Neutrophil (primary cell): Measurements from ENCODE around the gene RETREG1.

Experiments used
- H3K27ac ChIP-seq: fragments of 200-600 bp; sonication (generic); 2 replicates; pipeline ENCODE4 v1.5.1; 2016; ENCODE audit warnings: mild to moderate bottlenecking, moderate library complexity
- H3K27me3 ChIP-seq: fragments of 200-600 bp; sonication (generic); 2 replicates; pipeline ENCODE4 v1.6.0; 2016; ENCODE audit warnings: mild to moderate bottlenecking
- H3K36me3 ChIP-seq: fragments of 200-600 bp; sonication (generic); 2 replicates; pipeline ENCODE4 v1.5.1; 2017
- H3K4me1 ChIP-seq, 2 experiments: fragments of 200-600 bp in 1 of 2; sonication (generic) in 1 of 2; 1 replicate in 1 of 2; 2 replicates in 1 of 2; pipeline versions ENCODE4 v1.5.1 to v1.6.1; 2013 to 2016; ENCODE audit warnings: low read depth in 1 of 2, low read length in 1 of 2, mild to moderate bottlenecking in 1 of 2, moderate library complexity in 1 of 2; ENCODE audit not compliant: control insufficient read depth in 1 of 2, insufficient read depth in 1 of 2
- H3K4me3 ChIP-seq, 2 experiments: fragments of 200-600 bp in 1 of 2; sonication (generic) in 1 of 2; 1 replicate in 1 of 2; 2 replicates in 1 of 2; pipeline ENCODE4 v1.5.1; 2013 to 2016; ENCODE audit warnings: low read depth in 1 of 2, low read length in 1 of 2, mild to moderate bottlenecking in 1 of 2, moderate library complexity in 1 of 2
- H3K9me3 ChIP-seq: fragments of 200-600 bp; sonication (generic); 2 replicates; pipeline ENCODE4 v1.5.1; 2016
- TF ChIP-seq, protein P1 (sequence below): fragments of 200-600 bp; sonication (generic); IDR thresholded peaks from 2 replicates; pipeline ENCODE4 v1.5.1; 2016; ENCODE audit warnings: antibody characterized with exemption

The RETREG1 gene

GRCh38 chr5:16521521-16522483 is 95.0 kb downstream of the RETREG1 start:
- Histone ChIP-seq H3K36me3 (no peaks in the 10 kb centered on the region), H3K27ac (no peak overlapping the region), H3K4me3 (no peak overlapping the region), H3K4me1 (no peaks in the 10 kb centered on the region), H3K9me3 (no peaks in the 10 kb centered on the region), H3K27me3 (no peaks in the 10 kb centered on the region)
- TF ChIP-seq, protein P1, sequence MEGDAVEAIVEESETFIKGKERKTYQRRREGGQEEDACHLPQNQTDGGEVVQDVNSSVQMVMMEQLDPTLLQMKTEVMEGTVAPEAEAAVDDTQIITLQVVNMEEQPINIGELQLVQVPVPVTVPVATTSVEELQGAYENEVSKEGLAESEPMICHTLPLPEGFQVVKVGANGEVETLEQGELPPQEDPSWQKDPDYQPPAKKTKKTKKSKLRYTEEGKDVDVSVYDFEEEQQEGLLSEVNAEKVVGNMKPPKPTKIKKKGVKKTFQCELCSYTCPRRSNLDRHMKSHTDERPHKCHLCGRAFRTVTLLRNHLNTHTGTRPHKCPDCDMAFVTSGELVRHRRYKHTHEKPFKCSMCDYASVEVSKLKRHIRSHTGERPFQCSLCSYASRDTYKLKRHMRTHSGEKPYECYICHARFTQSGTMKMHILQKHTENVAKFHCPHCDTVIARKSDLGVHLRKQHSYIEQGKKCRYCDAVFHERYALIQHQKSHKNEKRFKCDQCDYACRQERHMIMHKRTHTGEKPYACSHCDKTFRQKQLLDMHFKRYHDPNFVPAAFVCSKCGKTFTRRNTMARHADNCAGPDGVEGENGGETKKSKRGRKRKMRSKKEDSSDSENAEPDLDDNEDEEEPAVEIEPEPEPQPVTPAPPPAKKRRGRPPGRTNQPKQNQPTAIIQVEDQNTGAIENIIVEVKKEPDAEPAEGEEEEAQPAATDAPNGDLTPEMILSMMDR: no peak

GRCh38 chr5:16520841-16521240 is 96.0 kb downstream of the RETREG1 start:
- TF ChIP-seq, protein P1: no peak
- Histone ChIP-seq H3K9me3 (no peaks in the 10 kb centered on the region), H3K4me3 (no peak overlapping the region), H3K4me1 (no peaks in the 10 kb centered on the region), H3K27ac (no peak overlapping the region), H3K36me3 (no peaks in the 10 kb centered on the region), H3K27me3 (no peaks in the 10 kb centered on the region)

- H3K4me3 ChIP-seq: no peak overlapping the region
- no peaks in the 10 kb centered on the region for H3K27me3 ChIP-seq
- H3K27ac ChIP-seq: no peak overlapping the region
- H3K4me1 ChIP-seq: no peaks in the 10 kb centered on the region
- no peaks in the 10 kb centered on the region for H3K36me3 ChIP-seq
- no peaks in the 10 kb centered on the region for H3K9me3 ChIP-seq
- TF ChIP-seq, protein P1: no peak
Measured at GRCh38 chr5:16519435-16519834, 97.4 kb downstream of the RETREG1 start.

DNA sequence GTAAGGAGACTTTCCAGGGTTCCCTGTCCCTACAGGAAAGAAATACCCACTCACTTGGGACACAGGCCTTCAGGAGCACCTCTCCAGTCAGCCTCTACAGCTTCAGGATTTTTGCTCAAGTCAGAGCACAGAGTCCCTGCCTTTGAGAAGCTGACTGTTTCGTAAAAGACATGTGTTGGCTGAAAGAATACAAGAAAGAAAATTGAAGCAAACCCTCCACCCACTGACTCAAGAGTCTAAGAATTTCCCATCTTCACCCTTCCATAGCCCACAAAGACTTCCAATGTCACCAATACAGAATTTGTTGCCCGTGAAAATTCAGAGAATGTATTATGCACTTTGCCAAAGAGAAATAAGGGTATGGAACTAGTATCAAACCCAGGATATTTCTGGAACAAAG is 98.2 kb downstream of the RETREG1 start:
- Histone ChIP-seq H3K4me1 (no peaks in the 10 kb centered on the region), H3K27me3 (no peaks in the 10 kb centered on the region), H3K27ac (no peak overlapping the region), H3K9me3 (no peaks in the 10 kb centered on the region), H3K36me3 (no peaks in the 10 kb centered on the region), H3K4me3 (no peak overlapping the region)
- TF ChIP-seq, protein P1: no peak

- no peak overlapping the region for H3K4me3 ChIP-seq
- TF ChIP-seq, protein P1: no peak
Measured at GRCh38 chr5:16515532-16515931, 101.3 kb downstream of the RETREG1 start.

More at GRCh38 chr5:16515532-16515931, 101.3 kb downstream of the RETREG1 start:
- Histone ChIP-seq H3K27ac (no peak overlapping the region), H3K4me1 (no peaks in the 10 kb centered on the region), H3K27me3 (no peaks in the 10 kb centered on the region), H3K9me3 (no peaks in the 10 kb centered on the region), H3K36me3 (no peaks in the 10 kb centered on the region)
